ENCODE results near the gene SLC7A1.

DNA sequence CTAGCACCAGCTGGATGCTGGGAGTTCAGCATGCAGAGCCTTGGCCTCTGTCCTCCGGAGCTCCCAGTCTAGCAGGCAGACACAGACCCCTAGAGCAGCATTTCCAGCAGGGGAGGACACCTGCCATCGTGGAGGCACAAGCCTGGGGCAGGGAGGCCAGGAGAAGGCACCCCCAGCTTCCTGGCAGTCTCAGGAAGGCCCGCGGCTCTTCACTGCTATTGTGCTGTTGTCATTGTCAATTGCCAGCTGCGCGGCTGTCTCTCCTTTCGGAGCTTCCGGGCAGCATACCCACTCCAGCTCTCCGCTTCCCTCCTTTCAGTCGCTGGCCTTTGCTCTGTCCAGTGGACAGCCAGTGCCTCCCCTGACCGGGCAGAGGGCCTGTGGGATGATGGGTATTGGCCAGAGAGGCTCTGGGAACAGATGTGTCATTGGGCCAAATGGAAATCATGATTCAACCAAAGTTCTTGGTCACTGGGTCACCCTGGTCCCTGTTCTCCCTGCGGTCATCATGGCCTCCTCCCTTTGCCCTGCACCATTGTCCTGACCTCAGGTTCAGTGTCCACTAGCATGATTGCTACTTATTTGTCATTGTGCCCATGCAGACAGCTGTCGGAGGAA lies 93.0 kb downstream of the SLC7A1 start:
- TF ChIP-seq, protein P1, sequence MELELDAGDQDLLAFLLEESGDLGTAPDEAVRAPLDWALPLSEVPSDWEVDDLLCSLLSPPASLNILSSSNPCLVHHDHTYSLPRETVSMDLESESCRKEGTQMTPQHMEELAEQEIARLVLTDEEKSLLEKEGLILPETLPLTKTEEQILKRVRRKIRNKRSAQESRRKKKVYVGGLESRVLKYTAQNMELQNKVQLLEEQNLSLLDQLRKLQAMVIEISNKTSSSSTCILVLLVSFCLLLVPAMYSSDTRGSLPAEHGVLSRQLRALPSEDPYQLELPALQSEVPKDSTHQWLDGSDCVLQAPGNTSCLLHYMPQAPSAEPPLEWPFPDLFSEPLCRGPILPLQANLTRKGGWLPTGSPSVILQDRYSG (CRISPR knock-in tag; IDR thresholded peaks at IDR 0.05): no peak
- TF ChIP-seq, protein P2, sequence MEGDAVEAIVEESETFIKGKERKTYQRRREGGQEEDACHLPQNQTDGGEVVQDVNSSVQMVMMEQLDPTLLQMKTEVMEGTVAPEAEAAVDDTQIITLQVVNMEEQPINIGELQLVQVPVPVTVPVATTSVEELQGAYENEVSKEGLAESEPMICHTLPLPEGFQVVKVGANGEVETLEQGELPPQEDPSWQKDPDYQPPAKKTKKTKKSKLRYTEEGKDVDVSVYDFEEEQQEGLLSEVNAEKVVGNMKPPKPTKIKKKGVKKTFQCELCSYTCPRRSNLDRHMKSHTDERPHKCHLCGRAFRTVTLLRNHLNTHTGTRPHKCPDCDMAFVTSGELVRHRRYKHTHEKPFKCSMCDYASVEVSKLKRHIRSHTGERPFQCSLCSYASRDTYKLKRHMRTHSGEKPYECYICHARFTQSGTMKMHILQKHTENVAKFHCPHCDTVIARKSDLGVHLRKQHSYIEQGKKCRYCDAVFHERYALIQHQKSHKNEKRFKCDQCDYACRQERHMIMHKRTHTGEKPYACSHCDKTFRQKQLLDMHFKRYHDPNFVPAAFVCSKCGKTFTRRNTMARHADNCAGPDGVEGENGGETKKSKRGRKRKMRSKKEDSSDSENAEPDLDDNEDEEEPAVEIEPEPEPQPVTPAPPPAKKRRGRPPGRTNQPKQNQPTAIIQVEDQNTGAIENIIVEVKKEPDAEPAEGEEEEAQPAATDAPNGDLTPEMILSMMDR (CRISPR knock-in tag; IDR thresholded peaks at IDR 0.05): no peak
- TF ChIP-seq GABPB1 (CRISPR knock-in tag; IDR thresholded peaks at IDR 0.05): no peak
